ENCODE measurements around the gene FKBP11. TPM values are rescaled to one million over a fixed set of nuclear protein-coding genes. Genes with fewer than 3 reads are reported as not detected.

Gene FKBP11
- total and polyA plus RNA-seq, 2 donors (not counting 3 experiments of a cell fraction or from before 2014, with no cell fraction given): 74.2 to 81.2 TPM

GRCh38 chr12:48881686-48882314 is 43.5 kb downstream of the FKBP11 start:
- Histone ChIP-seq H3K79me2 (ENCODE audit: control insufficient read depth, insufficient read depth, low read length) (no peaks in the 10 kb centered on the region), H3K27ac (ENCODE audit: insufficient read depth, low read depth, low read length) (peak overlapping the region; percentile 81), H3K36me3 (ENCODE audit: control insufficient read depth in 2 of 2, extremely low read depth in 1 of 2, insufficient read depth in 2 of 2, low read length in 2 of 2) (no peaks in the 10 kb centered on the region), H4K20me1 (replicated peaks; ENCODE audit: control insufficient read depth, extremely low read depth, insufficient read depth, low read length) (no peaks in the 10 kb centered on the region), H3K4me2 (ENCODE audit: insufficient read depth, low read length) (peak overlapping the region; percentile 44), H2AFZ (ENCODE audit: low read depth, low read length) (peak overlapping the region; percentile 88), H3K9me3 (replicated peaks; ENCODE audit: control insufficient read depth, insufficient read depth, low read length) (no peaks in the 10 kb centered on the region), H3K27me3 (ENCODE audit: control insufficient read depth in 2 of 2, insufficient read depth in 2 of 2, low read length in 2 of 2) (no peaks in the 10 kb centered on the region), H3K4me1 (ENCODE audit: control insufficient read depth, extremely low read depth, insufficient read depth, low read length) (peaks cover 29% of the 10 kb centered on the region), H3K9me1 (replicated peaks; ENCODE audit: control insufficient read depth, extremely low read depth, insufficient read depth, low read length) (no peaks in the 10 kb centered on the region), H3K9ac (replicated peaks; ENCODE audit: extremely low read depth, insufficient read depth, low read length) (peak overlapping the region; percentile 56), H3K4me3 (replicated peaks in 1 of 3; ENCODE audit: insufficient read depth in 1 of 3, low read depth in 1 of 3, low read length in 3 of 3) (peak overlapping the region in 1 of 3 experiments; percentile 47)
- ChIA-PET CTCF (interaction anchor here (1.2 to 6.2 kb wide), 7 partner anchors 9 to 115 kb away, joined by 3 to 80 read pairs (median 4); partner anchors contain the start of genes DDX23 and RND1), POLR2A (interaction anchor here (1.5 kb wide), 1 partner anchor 15 kb away, joined by 5 read pairs; no protein-coding TSS in a partner anchor)
- FAIRE-seq (no peak), DNase-seq (ENCODE audit: low read depth, low spot score) (no peak)
- BruUV-seq (replicated peaks): no TSS peak
- intact Hi-C loops (cut with micrococcal nuclease): loop anchor here (2.0 kb wide), 2 partner anchors 17 to 29 kb away; partner anchors contain the start of genes DDX23 and RND1
- TF ChIP-seq POLR2AphosphoS5 (IDR thresholded peaks at IDR 0.05; ENCODE audit: insufficient read depth, low read depth, low read length): no peak
- TF ChIP-seq JUN (IDR thresholded peaks at IDR 0.05; ENCODE audit: borderline replicate concordance, insufficient read depth, insufficient read length, low read depth): no peak
- no peak for TF ChIP-seq MAX (IDR thresholded peaks at IDR 0.05; ENCODE audit: insufficient read depth, insufficient read length)
- dilution Hi-C loops (cut with MboI; ENCODE audit: extremely low pct_ligation_motif_present, low sequenced_read_pairs): no loop called here

DNA sequence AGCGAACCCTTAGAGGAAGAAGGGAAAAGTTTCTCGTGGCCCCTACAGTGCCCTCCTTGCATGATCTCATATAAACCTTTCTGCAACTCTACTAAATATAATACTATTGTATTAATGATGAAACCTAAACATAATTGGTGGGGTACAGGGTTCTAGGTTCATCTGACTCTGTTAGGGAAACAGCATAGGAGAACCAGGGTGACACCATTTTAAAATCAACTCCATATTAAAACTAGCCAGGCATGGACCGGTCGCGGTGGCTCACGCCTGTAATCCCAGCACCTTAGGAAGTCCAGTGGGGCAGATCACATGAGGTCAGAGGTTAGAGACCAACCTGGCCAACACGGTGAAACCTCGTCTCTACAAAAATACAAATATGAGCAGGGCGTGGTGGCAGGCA is 44.6 kb downstream of the FKBP11 start:
- dilution Hi-C loops (cut with MboI; ENCODE audit: extremely low pct_ligation_motif_present, low sequenced_read_pairs): no loop called here

More for the DNA sequence above, 44.6 kb downstream of the FKBP11 start:
- no peak overlapping the region for H2AFZ ChIP-seq (ENCODE audit: low read depth, low read length)
- ChIA-PET CTCF (interaction anchor here (1.3 to 2.3 kb wide), 3 partner anchors 10 to 27 kb away, joined by 4 to 30 read pairs (median 10); partner anchors contain the start of gene RND1), POLR2A (interaction anchor here (1.5 kb wide), 1 partner anchor 14 kb away, joined by 5 read pairs; no protein-coding TSS in a partner anchor)
- H4K20me1 ChIP-seq (replicated peaks; ENCODE audit: control insufficient read depth, extremely low read depth, insufficient read depth, low read length): no peaks in the 10 kb centered on the region
- no peak overlapping the region for H3K9ac ChIP-seq (replicated peaks; ENCODE audit: extremely low read depth, insufficient read depth, low read length)
- BruUV-seq (replicated peaks): no TSS peak
- no peak for FAIRE-seq
- DNase-seq (ENCODE audit: low read depth, low spot score): no peak
- no peak overlapping the region for H3K27ac ChIP-seq (ENCODE audit: insufficient read depth, low read depth, low read length)
- no peaks in the 10 kb centered on the region for H3K9me1 ChIP-seq (replicated peaks; ENCODE audit: control insufficient read depth, extremely low read depth, insufficient read depth, low read length)
- no peaks in the 10 kb centered on the region for H3K9me3 ChIP-seq (replicated peaks; ENCODE audit: control insufficient read depth, insufficient read depth, low read length)
- H3K4me3 ChIP-seq (replicated peaks in 1 of 3; ENCODE audit: insufficient read depth in 1 of 3, low read depth in 1 of 3, low read length in 3 of 3): no peak overlapping the region
- no peaks in the 10 kb centered on the region for H3K36me3 ChIP-seq (ENCODE audit: control insufficient read depth in 2 of 2, extremely low read depth in 1 of 2, insufficient read depth in 2 of 2, low read length in 2 of 2)
- H3K27me3 ChIP-seq (ENCODE audit: control insufficient read depth in 2 of 2, insufficient read depth in 2 of 2, low read length in 2 of 2): no peaks in the 10 kb centered on the region
- peaks cover 29% of the 10 kb centered on the region for H3K4me1 ChIP-seq (ENCODE audit: control insufficient read depth, extremely low read depth, insufficient read depth, low read length)
- intact Hi-C loops (cut with micrococcal nuclease): no loop called here
- H3K79me2 ChIP-seq (ENCODE audit: control insufficient read depth, insufficient read depth, low read length): no peaks in the 10 kb centered on the region
- TF ChIP-seq POLR2AphosphoS5 (IDR thresholded peaks at IDR 0.05; ENCODE audit: insufficient read depth, low read depth, low read length) (no peak), MAX (IDR thresholded peaks at IDR 0.05; ENCODE audit: insufficient read depth, insufficient read length) (no peak), GATA2 (IDR thresholded peaks at IDR 0.05; ENCODE audit: insufficient read depth, insufficient read length, low read depth, low read length) (no peak), JUN (IDR thresholded peaks at IDR 0.05; ENCODE audit: borderline replicate concordance, insufficient read depth, insufficient read length, low read depth) (no peak), CTCF (IDR thresholded peaks at IDR 0.05; ENCODE audit: extremely low read depth in 1 of 2, insufficient read depth in 1 of 2, low read depth in 1 of 2, low read length in 2 of 2) (no peak), POLR2A (IDR thresholded peaks at IDR 0.05; ENCODE audit: low read depth, low read length) (no peak)
- no peak overlapping the region for H3K4me2 ChIP-seq (ENCODE audit: insufficient read depth, low read length)
